RCC 7860 (cell line): ENCODE data around the gene MADD.
A peak's percentile ranks its signal among the peaks of the same experiment; 100 is the strongest.

Experiments used
- DNase-seq: peaks from one replicate; pipeline ENCODE4 v3.0.0-alpha.2; 2015; ENCODE audit warnings: low spot score
- FAIRE-seq: peaks from 2 replicates; lab custom pipeline; 2012; peaks lifted over from hg19 to GRCh38; lab: Jason Lieb, UNC

The MADD gene

DNA sequence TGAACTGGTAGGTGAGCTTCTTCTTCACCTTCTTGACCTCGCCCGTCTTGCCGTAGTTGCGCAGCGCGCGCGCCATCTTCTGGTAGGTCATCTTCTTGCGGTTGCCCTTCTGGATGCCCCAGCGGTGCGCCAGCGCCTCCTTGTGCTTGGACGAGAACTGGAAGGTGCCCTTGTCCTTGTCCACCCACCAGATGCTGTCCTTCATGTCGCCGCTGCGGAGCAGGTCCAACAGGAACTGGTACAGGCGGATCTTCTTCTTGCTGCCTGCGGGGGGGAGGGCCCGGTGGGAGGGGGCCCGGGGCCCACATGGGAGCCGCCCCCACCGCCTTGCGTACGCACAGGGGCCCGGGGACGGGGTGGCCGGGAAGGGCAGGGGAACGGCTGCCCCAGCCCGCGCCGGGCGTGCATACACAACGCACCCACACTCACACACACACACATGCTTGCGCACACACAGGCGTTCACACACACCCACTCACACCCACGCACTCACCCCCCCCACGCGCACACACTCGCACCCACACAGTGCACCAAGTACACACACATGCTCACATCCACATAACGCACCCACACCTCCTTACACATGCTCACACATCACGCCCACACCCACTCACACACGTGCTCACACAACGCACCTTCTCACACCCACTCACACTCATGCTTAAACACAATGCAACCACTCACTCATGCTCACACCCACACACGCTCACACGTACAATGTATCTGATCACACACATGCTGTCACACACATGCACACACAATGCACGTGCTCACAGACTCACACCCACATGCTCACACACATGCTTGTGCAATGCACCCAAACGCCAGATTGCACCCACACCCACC, 85.6 kb downstream of the MADD start:
- peak; percentile 79 for DNase-seq
- FAIRE-seq: no peak

DNA sequence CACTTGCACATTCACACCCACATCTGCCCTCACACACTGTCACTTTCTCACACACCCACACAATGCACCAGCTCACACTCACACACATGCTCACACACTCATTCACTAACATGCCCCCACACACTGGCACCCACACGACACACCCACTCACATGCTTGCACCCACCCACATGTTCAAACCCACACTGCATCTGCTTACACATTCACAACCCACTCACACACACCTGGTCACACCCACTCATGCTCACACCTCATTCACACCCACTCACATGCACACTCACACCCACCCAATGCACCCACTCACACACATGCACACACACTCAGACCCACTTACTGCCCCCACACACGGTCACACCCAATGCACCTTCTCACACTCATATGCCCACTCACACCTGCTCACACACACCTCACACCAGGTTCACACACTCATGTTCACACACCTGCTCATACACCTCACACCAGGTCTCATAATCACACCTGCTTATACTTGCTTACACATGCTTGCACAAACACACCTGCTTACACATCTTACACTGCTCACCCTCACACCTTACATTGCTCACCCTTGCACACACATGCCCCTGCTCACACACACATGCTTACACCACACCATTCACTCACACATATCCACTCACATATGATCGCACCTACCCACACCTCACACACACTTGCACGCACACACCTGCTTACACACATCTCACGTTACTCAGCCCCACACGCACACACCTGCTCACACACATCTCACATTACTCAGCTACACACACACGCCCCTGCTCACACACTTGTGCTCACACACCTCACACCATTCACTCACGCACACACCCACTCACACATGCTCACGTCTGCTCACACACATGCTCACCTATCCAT, 86.4 kb downstream of the MADD start:
- DNase-seq (no peak), FAIRE-seq (no peak)

DNA sequence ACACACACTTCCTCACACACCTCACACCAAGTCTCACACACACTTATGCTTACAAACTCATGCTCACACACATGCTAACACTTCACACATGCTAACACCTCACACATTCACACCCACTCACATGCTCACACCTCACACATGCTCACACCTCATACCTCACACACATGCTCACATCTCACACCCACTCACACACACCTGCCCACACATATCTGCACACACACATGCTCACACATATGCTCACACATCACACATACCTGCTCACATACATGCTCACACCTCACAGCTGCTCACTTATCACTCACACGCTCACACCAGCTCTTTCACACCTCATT, 87.0 kb downstream of the MADD start:
- FAIRE-seq: no peak
- DNase-seq: no peak

DNA sequence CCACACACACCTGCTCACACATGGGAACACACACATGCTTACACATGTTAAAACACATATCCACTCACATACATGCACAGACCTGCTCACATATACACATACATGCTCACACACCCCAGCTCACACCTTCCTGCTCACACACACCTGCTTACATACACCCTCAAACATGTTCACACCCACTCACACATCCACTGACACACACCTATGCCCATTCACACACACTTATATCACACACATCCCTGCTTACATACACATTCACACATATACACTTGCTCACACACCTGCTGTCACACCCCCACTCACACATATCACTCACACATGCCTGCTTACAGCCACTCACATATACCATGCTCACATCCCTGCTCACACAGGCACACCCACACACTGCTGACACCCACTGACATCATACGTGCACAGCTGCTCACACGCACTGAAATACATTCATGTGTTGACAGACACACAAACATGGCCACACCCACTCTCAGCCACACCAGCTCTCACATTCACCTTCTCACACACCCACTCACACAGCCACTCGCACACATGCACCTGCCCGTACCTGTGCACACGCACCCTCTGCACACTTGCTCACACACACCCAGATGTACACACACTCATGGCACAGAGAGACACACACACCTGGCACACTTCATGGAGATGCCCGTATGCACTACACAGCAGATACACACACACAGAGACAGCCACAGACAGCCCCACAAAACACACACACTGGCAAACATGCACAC, 88.2 kb downstream of the MADD start:
- DNase-seq (no peak), FAIRE-seq (no peak)

DNA sequence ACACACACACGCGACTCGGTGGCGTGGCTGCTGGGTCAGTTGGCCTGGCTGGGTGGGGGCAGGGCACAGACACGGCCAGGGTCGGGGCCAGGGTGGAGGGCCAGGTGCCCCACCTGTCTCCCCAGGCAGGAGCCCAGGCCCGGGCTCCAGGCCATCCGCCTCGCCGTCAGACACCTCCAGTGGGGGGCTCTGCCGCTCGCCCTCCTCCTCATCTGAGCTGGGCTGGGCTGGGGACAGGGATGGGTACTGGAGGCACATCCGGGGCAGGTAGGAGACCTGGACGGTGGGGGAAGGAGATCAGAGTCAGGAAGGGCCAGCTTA, 88.8 kb downstream of the MADD start:
- DNase-seq (no peak), FAIRE-seq (no peak)

DNA sequence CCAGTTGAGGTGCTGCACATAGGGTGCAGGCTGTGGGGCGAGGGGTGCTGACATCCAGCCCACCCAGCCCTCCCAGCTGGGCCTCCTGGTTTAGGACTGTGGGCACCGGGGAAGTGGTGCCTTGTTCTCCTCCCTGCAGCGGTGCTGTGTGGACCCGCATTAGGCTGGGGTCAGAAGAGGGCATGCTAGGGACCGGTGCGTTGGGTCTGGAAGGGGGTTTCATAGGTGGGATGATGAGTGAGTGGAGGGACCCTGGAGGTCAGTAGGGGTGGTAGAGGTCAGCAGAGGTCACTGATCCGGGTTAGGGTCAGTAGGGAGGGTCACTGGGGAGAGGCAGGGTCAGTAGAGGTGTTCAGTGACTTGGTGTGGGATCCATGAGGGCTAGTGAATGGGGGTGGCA, 89.2 kb downstream of the MADD start:
- FAIRE-seq: no peak
- DNase-seq: no peak

DNA sequence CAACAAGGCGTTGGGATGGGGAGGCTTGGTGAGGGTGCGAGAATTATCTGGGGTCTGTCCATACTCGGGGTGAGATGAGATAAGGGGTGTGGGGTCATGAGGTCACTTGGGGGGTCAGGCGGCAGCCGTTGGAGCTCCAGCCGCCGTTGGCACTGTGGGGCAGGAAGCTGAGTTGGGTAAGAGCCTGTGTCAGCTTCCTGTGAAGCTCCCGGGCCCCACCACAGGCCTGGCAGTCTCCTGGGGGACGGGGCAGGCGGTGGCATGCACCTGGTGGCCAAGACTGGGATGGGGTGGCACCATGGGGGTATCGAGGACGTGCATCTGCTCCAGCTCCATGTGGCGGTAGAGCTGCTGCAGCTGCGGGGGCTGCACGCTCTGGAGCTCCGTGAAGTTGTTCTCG, 89.7 kb downstream of the MADD start:
- no peak for DNase-seq
- no peak for FAIRE-seq

DNA sequence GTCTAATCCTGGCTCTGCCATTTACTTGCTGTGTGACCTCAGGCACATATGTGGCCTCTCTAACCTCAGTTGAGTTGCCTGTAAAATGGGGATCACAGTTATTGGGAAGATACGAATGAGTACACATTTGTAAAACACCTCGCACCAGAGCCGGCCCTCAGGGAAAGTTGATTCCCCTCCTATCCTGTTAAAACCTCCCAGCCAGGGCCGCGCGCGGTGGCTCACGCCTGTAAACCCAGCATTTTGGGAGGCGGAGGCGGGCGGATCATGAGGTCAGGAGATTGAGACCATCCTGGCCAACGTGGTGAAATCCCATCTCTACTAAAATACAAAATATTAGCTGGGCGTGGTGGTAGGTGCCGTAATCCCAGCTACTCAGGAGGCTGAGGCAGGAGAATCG, 90.4 kb downstream of the MADD start:
- FAIRE-seq: no peak
- no peak for DNase-seq

DNA sequence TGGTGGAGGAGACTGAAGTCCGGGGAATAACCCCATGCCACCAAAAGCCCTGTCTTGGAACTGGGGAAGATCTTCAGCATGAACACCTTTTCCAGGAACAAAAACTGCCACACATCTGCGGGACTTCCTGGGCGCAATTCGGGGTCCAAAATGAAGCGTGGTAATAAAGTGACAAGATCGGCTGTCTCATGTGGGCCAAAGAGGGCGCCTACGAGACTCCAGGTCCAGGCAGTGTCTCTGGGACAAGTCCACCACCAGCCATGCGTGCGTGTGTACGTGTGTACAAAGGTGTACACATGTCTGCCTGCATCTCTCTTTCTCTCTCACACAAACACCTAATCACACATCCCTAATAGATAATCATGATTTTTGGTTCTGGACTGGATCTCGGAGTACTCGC, 91.5 kb downstream of the MADD start:
- no peak for DNase-seq
- FAIRE-seq: no peak

DNA sequence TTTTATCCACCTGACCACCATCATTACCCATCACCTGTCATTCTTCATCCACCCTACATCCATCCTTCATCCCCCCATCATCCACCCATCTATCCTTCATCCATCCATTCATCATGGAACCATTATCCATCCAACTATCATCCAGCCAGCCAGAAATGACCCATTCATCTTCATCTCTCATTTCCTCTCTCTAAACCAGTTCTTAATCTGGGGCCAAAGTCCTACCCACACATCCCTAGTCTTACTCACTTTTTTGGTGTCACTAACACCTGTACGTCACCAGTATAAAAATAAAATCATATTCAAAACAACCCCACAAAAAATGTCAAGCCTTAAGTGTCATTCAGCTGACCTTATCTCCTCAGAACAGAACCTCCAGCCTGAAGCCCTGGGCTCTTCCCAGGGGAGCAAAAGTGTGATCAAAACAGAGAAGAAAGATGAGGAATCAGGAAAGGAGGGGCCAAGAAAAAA, 96.1 kb downstream of the MADD start:
- no peak for DNase-seq
- FAIRE-seq: no peak

DNA sequence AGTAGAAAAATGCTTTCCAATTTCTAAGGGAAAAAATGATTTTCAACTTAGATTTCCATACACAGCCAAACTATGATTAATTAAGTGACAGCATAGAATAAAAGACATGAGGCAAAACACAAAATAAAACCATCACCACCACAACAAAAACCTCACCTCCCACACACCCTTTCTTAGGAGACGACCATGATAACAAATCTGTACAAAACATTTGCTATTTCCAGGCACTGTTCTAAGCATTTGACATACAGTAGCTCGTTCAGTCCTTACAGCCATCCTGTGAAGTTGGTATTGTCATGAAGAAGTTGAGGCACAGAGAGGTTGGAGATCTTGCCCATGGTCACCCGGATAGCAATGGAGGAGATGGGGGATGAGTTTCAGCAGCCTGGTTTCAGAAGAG, 99.7 kb downstream of the MADD start:
- FAIRE-seq: no peak
- DNase-seq: no peak

DNA sequence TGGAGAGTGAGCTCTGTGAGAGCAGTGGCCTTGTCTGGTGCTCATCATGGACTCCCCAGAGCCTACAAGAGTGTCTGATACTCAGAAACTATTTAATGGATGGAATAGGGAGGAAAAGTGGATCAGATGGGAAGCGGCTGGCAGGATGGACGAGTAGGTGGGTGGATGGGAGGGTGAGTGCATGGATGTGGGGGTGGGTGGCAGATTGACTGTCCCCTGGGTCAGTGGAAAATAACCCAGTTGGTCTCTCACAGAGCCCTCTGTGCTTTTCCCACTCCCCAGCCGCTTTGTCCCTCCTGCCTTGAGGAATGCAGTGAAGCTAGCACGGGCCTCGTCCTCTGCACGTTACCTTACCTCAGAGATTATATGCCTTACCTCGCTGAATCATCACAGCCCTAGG, 102.5 kb downstream of the MADD start:
- FAIRE-seq: no peak
- no peak for DNase-seq

DNA sequence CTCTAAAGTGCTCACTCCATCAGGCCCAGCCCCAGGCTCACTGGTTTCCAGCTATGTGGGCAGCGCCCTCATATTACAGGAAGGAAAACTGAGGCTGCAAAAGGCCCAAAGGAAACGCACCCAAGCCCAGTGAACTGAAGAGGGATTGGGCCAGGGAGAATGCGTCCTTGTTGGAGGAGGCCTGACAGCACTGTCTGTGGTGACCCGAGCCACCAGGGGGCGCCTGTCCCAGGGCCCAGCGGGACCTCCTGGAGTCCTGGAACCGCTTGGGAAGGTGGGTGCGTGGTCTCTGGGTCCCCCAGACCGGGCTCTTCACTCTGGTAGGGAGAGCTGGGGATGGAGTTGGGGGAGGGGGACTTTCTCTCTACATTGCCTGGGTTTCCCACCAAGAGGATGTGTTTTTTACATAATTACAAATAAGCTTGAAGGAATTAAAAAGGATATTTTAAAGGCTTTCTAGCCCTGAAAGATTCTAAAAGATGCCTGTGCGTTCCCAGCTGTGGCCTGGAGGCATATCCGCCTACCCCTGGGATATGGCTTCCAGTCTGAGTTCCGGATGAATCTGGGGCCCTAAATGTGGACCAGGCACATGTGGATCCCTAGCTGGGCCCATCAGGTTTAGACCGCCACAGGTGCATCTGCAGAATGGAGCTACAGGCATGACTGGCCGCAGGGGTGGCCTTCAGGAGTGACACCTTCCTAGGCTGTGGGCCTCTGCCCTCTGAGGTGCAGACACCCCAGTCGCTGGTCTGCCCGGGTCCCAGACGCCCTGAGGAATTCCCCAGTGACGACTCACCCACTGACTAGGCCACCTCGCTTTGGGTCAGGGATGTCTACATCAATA, 104.2 kb downstream of the MADD start:
- DNase-seq (peak; percentile 35), FAIRE-seq (no peak)

DNA sequence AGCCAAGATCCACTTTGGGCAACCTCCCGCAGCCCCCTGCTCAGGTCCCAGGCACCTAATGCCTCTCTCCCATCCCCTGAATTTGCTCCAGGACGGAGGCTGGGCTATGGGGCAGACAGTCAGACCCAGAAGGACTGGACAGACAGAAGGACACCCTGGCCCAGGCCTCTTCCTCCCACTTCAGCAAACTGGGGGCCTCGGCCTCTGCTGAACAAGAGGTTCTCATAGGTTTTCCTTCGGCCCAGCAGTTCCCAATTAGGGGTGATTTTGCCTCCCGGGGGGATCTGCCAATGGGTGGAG, 104.7 kb downstream of the MADD start:
- DNase-seq: no peak
- no peak for FAIRE-seq

DNA sequence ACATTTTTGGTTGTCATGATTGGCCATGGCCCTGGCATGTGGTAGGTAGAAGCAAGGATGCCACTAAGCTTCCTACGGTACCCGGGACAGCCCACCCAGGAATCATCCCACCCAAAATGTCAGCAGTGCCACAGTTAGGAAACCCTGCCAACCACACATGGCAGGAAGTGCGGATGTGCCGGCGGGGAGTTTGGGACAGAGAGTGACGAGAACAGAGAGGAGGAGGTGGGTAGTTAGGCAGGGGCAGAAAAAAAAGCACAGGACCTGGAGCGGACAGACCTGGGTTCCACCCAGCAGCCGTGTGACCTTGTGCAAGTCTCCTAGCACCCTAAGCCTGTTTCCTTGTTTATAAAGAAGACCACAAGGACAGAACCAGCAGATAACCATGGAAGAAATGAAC, 105.1 kb downstream of the MADD start:
- FAIRE-seq: no peak
- no peak for DNase-seq

DNA sequence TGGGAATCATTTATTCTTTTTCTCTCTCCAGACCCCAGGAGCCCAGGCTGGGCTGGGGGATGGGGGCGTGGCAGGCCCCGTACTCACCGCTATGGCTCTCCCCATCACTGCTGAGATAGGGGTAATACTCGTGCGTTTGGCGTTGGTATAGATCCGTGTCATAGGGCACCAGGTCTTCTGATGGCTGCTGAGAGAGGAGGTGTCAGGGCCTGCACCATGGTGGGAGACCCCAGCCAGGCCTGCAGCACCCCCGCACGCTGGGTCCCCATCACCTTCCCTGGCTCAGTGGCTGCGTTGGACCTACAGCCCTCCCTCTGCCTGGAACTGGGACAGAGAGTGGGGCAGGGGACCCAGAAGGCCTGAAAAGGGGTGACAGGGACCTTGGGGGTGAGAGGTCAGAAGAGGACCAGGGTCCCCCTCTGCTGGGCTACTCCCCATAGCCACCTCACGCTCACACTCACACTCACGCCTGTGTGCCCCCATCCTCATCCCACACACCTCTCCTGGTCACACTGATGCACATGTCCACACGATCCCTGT, 105.7 kb downstream of the MADD start:
- FAIRE-seq (no peak), DNase-seq (no peak)

DNA sequence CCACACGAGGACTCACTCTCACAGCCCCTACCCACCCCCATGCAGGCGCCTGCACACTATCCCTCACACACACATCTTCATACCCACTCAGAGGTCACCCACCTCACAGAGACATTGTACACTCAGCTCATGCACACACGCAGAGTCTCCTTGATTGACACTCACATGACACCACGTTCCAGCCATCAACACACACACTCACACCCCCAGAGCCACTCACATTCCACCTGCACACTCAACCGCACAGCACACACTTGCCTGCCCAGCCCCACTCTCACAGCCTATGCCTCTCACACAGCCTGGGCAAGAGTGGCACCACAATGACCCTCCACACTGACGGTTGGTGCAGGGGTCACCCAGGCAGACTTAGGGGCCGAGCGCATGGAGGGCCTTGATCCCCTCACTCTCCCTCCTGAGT, 106.2 kb downstream of the MADD start:
- no peak for FAIRE-seq
- DNase-seq: no peak

DNA sequence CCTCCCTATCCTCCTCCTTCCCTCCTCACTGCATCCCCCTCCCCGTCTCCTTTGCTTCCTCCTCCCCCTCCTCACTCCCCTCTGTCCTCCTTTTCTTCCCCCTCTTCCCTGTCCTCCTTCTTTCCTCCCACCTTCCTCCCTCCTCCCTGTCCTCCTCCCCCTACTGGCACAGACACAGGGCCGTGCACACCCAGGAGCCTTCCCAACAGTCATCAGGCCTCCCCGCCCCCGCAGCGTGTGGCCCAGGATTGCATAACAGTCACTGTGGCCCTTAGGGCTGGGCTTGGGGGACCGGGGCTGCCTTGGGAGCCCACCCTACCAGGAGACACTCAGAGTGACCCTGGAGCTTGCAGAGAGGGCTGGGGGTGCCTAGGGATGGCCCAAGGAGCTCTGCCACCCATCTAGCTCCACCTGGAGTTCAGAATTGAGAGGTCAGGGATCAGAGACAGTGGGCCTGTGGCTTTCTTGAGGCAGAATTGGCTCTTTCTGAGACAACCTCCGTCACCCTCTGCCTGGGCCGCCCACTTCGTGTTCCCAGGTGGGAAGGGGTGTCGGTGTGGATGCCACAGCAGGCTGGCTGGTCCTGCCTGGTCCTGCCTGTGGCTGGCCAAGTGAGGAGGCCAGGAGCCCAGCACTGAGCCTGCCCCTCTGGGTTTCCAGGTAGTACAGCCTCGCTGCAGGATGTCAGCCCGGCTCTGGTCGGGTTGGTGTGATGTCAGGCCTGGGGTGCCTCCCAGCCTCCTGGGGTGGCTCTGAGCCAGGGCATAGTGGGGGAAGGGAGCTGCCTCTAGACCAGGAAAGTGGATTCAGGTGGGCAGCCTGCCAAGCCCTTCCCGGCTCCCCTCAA, 106.8 kb downstream of the MADD start:
- FAIRE-seq (no peak), DNase-seq (no peak)

DNA sequence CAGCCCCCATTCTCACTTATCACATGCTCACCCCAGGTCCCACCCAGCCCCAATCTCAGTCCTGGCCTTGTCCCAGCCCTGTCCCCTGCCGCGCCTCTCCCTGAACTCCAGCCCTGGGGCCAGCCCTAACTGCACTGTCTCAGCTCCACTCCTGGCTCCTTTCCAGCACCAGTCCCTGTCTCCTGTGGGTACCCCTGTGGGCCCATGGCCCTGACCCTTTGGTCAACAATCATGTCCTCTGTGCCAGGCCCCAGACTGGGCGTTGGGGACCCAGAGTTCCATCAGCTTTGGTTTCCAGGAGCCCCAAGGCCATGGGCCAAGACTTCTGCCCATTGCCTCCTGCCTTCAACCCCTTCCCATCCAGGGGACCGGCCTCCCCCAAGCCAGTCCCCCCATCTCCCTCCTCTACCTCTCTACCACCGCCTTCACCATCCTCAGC, 107.7 kb downstream of the MADD start:
- DNase-seq (no peak), FAIRE-seq (no peak)
